ENCODE data around the gene HNF4A.
"Not testable (repeated sequence)": the region's sequence is repeated elsewhere in the genome, so short reads cannot be mapped to it uniquely, and the experiment has no call there.

Gene HNF4A

GRCh38 chr20:44345941-44346340 lies 9.6 kb upstream of the HNF4A start:
- ATAC-seq, DNase-seq: not testable (repeated sequence)

DNA sequence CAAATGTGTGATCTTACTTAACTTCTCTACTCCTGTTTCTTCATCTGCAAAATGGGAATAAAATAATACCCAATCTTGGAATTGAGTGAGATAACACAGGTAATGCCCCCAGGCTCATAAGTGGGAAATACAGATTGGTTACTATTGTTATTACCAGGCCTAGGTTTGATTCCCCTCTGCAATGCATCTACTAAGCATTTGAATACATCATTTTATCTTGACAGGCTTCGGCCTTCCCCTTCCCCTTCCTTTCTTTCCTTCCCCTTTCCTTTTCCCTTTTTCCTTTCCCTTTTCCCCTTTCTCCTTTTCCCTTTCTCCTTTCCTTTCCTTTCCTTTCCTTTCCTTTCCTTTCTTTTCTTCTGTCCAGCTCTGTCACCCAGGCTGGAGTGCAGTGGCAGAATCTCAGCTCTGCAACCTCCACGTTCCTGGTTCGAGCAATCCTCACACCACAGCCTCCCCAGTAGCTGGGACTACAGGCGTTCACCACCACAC lies 7.3 kb upstream of the HNF4A start:
- ATAC-seq (no peak), DNase-seq (no peak)

DNA sequence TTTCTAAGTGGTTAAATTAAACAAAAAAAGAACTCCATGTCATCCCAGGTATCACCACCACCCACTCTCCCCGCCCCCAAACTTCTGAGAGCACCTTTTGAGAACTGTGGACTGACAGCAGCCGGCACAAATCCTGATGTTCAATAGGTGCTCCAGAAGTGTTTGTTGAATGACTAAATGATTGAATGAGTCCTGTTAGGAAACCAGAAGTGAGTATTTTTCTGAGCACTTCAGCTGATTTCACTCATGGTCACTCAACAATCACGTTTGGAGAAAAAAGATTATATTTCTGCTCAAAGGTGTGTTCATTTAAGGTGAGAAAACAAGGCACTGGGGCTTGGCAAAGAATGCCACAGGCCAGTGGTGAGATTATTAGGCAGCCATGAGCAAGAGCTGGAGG lies 6.2 kb upstream of the HNF4A start:
- ATAC-seq = no peak
- DNase-seq = no peak

DNA sequence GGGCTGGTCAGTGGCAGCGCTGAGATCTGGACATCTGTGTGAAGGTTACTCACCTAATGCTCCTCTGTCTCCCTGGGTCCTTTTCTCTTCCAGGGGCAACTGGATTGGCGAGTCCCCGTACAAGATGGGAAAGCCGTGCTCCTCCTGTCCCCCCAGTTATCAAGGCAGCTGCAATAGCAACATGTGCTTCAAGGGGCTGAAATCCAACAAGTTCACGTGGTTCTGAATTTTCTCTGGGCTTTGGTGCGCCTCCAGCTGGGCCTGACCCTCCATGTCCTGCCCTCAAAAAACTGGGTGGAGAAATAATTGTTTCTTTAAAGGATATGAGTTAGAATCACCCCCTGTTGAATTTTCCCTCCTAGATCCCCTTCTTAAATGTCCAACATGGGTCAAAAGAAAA lies 4.9 kb upstream of the HNF4A start:
- no peak for DNase-seq
- ATAC-seq = no peak

DNA sequence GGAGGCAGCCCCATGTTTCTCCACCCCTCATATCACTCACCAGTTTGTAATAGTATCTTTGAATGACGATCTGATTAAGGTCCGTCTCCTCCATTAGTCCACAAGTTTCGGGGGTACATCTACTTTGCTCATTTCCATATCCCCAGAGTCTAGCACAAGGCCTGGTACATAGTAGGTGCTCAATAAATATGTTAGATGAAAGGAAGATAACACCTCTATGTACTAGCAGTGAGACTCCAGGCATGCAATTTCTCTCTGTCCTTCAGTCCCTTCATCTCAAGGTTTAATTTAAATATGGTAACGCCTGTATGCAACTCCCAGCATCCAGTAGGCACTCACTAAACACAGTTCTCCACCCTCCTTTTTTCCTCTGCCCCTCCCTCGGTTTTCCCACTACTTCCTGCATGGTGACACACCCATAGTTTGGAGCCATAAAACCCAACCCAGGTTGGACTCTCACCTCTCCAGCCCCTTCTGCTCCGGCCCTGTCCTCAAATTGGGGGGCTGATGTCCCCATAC lies 461 bp upstream of the HNF4A start:
- no peak for DNase-seq
- no peak for ATAC-seq

- no peak for DNase-seq
- no peak for ATAC-seq
Observed at GRCh38 chr20:44356353-44356723, 839 bp downstream of the HNF4A start.

DNA sequence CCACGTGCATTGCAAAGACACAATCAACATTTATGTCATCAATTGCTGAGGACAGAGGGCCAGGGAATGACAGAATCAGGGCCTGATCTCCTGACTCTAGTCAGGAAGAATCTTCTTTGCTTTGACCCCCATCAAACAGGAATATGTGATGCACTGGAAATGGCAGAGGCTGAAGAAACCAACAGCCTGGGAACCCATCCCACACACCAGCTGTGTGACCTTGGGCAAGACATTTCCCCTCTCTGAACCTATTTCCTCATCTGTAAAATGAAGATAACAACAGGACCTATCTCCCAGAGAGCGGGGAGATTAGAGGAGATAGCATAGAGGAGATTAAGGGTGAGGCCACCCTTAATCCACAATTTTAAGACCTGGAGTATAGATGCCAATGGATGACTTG lies 1.5 kb downstream of the HNF4A start:
- ATAC-seq (no peak), DNase-seq (no peak)

DNA sequence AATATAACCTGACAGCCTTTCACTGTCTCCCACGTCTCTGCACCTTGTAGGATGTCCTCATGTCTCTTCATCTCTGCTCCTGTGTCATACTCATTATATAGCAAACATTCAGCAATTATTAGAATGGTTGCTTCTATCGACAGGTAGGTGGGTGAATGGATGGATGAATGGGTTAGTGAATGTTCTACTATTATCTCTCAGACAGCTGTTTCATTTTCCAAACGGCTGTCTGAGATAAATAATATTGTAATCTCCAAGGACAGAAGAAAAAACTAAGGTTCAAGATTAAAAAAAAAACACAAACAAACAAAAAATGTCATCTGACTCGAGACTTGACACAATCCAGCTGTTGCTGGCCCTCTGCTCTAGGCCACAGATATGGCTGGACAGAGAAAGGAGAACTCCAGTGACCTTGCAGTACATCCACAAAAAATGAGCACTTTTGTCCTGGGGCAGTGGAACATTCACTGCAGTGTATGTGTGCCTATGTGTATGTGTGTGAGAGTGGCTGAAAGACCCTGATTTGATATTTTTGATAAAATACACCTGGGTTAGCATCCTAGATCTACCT lies 2.1 kb downstream of the HNF4A start:
- no peak for ATAC-seq

DNA sequence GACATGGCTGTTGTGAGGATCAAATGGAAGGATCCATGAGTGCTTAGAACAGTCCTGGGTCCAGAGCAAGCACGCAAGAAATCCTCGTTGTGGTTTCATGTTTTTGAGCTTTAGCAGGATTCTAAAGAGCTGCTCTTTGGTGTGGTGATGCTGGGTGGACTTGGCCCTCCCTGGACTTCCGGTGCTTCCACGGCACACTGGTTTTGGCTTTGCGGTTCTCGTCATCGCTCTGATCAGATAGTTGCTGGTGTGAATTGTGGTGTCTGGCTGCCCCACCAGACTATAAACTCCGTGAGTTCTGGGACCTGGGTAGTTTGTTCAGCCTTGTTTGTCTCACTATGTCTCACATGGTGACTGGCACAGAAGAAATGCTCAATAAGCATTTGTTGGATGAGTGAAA lies 3.3 kb downstream of the HNF4A start:
- DNase-seq (no peak), ATAC-seq (no peak)

More for the DNA sequence above, 2.1 kb downstream of the HNF4A start:
- DNase-seq = no peak

DNA sequence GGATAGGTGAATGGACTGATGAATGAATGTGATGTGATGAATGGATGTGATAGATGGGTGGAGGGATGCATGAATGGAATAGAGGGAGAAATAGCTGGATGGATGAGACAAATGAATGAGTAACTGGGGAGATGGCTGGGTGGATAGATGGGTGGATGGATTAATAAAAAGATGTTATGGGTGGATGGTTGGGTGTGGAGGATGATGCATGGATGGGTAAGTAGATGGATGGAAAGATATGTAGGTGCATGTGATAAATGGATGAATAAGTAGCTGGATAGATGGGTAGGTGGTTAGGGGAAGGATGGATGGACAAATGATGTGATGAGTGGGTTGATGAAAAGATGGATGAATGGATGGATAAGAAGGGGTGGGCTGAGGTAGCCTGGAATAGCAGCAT lies 4.7 kb downstream of the HNF4A start:
- ATAC-seq (no peak), DNase-seq (no peak)

GRCh38 chr20:44361021-44361420 lies 5.5 kb downstream of the HNF4A start:
- DNase-seq = no peak
- no peak for ATAC-seq

- DNase-seq (no peak), ATAC-seq (no peak)
Observed at GRCh38 chr20:44362466-44362940, 7.0 kb downstream of the HNF4A start.

DNA sequence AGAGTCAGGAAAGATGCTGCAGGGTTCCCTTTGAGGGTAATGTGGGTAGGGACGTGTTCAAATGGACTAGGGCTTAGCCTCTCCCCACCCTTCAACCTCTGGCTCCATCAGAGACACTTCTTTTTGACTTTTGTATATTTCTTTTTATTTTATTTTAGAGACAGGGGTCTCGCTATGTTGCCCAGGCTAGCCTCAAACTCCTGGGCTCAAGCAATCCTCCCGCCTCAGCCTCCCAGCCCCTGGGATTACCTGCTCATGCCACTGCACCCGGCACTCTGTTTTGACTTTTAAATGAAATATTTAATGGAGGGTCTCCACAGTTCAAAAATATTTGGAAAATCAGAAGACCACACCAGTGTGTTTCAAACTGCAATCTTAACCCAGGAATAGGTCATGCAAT lies 8.6 kb downstream of the HNF4A start:
- no peak for ATAC-seq
- no peak for DNase-seq

DNA sequence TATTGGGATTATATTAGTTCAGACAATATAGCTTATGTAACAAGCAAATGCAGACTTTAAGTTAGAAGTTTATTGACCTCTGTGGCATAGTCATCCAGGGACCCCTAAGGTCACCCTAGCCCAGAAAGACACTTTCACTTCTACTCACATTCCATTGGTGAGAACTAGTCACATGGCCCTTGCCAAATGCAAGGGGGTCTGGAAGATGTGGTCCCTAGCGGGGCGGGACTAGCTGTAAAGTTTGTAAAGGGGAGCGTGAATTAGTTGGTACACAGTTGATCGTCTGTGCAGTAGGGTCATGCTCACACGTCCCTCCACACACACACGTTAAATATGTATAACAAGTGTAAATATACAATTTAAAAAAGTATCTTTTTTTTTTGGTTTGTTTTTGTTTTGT lies 9.3 kb downstream of the HNF4A start:
- ATAC-seq = no peak
- DNase-seq = no peak

DNA sequence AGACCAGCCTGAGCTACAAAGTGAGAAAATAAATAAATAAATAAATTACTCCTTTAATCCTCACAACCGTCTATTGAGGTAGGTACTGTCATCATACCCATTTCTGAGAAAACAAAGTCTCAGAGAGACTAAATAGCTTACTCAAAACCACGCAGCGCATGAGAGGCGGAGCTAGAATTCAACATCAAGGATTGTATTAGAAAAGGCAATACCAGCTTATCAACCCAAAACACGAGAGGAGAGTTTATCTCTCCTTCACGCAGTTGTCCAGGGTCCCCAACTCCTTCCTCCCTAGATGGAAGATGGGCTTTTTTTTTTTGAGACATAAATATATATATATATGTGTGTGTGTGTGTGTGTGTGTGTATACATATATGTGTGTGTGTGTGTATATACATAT lies 12.2 kb downstream of the HNF4A start:
- DNase-seq = no peak
- no peak for ATAC-seq

DNA sequence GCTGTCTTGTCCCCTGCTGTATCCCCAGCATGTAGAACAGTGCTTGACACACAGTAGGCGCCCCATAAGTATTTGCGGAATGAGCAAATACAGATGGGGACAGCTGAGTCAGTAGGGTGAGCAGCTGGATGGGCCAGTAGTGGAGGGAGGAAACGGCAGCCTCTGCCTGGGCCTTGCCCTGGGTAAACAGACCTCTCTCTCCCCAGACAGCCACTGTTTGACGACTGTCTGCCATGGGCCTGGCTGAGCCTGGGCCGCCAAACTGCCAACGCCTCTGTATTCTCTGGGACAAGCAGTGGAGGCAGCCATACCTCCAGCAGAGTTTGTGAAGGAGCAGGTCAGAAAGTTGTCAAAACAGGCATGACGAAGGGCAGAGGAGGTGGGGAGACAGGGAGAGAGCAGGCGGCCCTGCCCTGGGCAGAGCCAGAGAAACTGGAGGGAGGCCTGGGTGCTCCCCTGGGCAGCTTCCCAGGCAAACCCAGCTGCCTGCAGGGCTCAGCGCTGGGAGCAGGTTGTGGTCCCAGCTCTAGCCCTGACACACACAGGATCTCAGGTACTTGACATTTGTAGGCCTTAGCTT lies 15.2 kb downstream of the HNF4A start:
- DNase-seq (no peak), ATAC-seq (no peak)

- no peak for ATAC-seq
- DNase-seq = no peak
Observed at GRCh38 chr20:44382641-44383040, 27.1 kb downstream of the HNF4A start.

DNA sequence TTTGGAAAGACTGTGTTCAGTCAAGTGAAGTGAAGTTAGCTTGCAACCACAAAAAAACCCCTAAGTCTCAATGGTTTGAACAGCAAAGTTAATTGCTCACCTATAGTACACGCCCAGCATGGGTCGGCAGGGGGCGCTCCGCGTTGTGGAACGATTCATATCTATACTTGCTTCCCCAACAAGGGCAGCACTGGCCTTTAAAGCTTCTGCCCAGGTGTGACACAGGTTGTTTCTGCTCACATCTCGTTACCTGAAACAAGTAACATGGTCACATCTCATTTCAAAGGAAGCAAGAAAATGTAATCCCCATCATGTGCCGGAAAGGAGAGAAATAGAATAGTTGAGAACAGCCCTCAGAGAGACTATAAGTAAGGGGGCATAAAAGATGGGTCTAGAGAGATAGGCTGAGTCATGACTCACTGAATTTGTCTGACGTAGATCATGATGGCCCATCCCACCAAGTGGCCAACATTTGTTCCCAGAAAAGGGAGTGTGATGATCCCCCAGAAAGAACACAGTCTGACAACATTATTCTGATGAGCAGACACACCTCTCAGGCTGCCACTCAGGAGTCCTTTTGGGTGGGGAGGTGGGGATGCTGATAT lies 29.0 kb downstream of the HNF4A start:
- peak; percentile 91 for DNase-seq
- peak; percentile 63 for ATAC-seq

GRCh38 chr20:44388466-44389023 lies 33.0 kb downstream of the HNF4A start:
- DNase-seq = peak; percentile 80
- peak; percentile 92 for ATAC-seq

DNA sequence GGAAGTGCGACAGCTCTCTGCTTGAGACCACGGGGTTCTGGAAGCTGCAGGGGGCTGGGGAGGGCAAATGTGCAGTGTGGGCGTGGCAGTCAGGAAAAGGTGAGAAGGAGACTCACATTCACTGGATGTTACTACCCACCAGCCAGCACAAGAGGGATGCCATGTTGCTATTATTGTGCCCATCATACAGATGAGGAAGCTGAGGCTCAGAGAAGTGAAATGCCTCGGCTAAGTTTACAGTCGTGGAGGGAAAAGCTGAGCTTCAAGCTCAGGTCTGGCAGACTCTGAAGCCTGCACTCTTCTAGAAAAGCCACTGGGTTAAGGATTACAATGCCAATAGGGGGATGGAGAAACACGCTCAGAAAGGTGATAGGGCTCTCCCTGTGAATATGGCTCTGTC lies 34.4 kb downstream of the HNF4A start:
- DNase-seq = no peak
- no peak for ATAC-seq

DNA sequence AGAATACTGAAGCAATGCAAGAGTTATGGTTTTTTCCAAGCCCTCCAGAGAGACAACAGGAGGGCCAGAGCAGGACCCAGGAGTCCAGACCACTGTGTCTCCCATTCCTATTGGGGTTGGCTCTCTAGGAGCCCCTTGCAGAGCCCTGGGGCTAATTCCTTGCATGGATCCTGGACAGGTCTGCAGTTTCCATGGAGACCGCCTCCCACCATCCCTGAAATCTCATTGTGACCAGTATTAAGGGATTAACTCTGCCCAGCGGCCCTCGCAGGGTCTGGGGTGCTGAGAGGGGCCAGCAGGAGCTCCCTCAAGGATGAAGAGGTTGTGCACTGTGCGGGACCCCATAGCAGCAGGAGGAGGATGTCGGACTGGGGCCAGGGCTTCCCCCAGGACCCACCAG lies 34.8 kb downstream of the HNF4A start:
- ATAC-seq (no peak), DNase-seq (no peak)

- DNase-seq = no peak
- no peak for ATAC-seq
Observed at GRCh38 chr20:44392088-44392775, 36.7 kb downstream of the HNF4A start.
